IPS-15b (cell line): ENCODE results near the gene TBX1.

ENCODE experiments used
- H3K27me3 ChIP-seq: one replicate; pipeline ENCODE4 v1.6.1; 2013; ENCODE audit warnings: low read length; ENCODE audit not compliant: control insufficient read depth, insufficient read depth
- H3K36me3 ChIP-seq: one replicate; pipeline ENCODE4 v1.6.1; 2013; ENCODE audit warnings: low read length; ENCODE audit not compliant: control insufficient read depth, insufficient read depth
- H3K4me1 ChIP-seq: one replicate; pipeline ENCODE4 v1.6.1; 2013; ENCODE audit warnings: mild to moderate bottlenecking, low read length; ENCODE audit not compliant: control insufficient read depth, insufficient read depth
- H3K4me3 ChIP-seq: one replicate; pipeline ENCODE4 v1.5.1; 2013; ENCODE audit warnings: low read depth, low read length
- H3K9ac ChIP-seq: one replicate; pipeline ENCODE4 v1.6.1; 2013; ENCODE audit warnings: low read depth, mild to moderate bottlenecking, low read length
- H3K9me3 ChIP-seq: one replicate; pipeline ENCODE4 v1.6.1; 2013; ENCODE audit warnings: mild to moderate bottlenecking, low read length; ENCODE audit not compliant: control insufficient read depth, insufficient read depth

TBX1 gene

GRCh38 chr22:19798891-19799293 lies 38.3 kb downstream of the TBX1 start:
- H3K4me1 ChIP-seq = no peaks in the 10 kb centered on the region
- no peak overlapping the region for H3K9ac ChIP-seq
- H3K36me3 ChIP-seq = peaks cover 17% of the 10 kb centered on the region
- no peaks in the 10 kb centered on the region for H3K9me3 ChIP-seq
- no peaks in the 10 kb centered on the region for H3K27me3 ChIP-seq
- no peak overlapping the region for H3K4me3 ChIP-seq

- no peaks in the 10 kb centered on the region for H3K4me1 ChIP-seq
Measured at GRCh38 chr22:19799322-19800190, 39.0 kb downstream of the TBX1 start.

GRCh38 chr22:19800306-19800705 lies 39.7 kb downstream of the TBX1 start:
- Histone ChIP-seq H3K9ac (no peak overlapping the region), H3K4me3 (no peak overlapping the region), H3K36me3 (peaks cover 17% of the 10 kb centered on the region), H3K27me3 (no peaks in the 10 kb centered on the region), H3K4me1 (no peaks in the 10 kb centered on the region), H3K9me3 (no peaks in the 10 kb centered on the region)

More at GRCh38 chr22:19799322-19800190, 39.0 kb downstream of the TBX1 start:
- Histone ChIP-seq H3K36me3 (peaks cover 17% of the 10 kb centered on the region), H3K9me3 (no peaks in the 10 kb centered on the region), H3K4me3 (no peak overlapping the region), H3K9ac (no peak overlapping the region), H3K27me3 (no peaks in the 10 kb centered on the region)

GRCh38 chr22:19800761-19801244 lies 40.2 kb downstream of the TBX1 start:
- no peaks in the 10 kb centered on the region for H3K9me3 ChIP-seq
- H3K4me3 ChIP-seq = no peak overlapping the region
- no peak overlapping the region for H3K9ac ChIP-seq
- H3K4me1 ChIP-seq = no peaks in the 10 kb centered on the region
- H3K27me3 ChIP-seq = no peaks in the 10 kb centered on the region
- peaks cover 17% of the 10 kb centered on the region for H3K36me3 ChIP-seq

- Histone ChIP-seq H3K36me3 (peaks cover 17% of the 10 kb centered on the region), H3K9me3 (no peaks in the 10 kb centered on the region), H3K4me1 (no peaks in the 10 kb centered on the region), H3K4me3 (no peak overlapping the region), H3K27me3 (no peaks in the 10 kb centered on the region), H3K9ac (no peak overlapping the region)
Measured at GRCh38 chr22:19801340-19802000, 40.9 kb downstream of the TBX1 start.

GRCh38 chr22:19802001-19802893 lies 41.7 kb downstream of the TBX1 start:
- H3K9me3 ChIP-seq = no peaks in the 10 kb centered on the region
- no peak overlapping the region for H3K9ac ChIP-seq
- no peaks in the 10 kb centered on the region for H3K27me3 ChIP-seq
- H3K4me3 ChIP-seq = no peak overlapping the region
- H3K4me1 ChIP-seq = no peaks in the 10 kb centered on the region
- H3K36me3 ChIP-seq = peaks cover 17% of the 10 kb centered on the region

- Histone ChIP-seq H3K4me3 (no peak overlapping the region), H3K4me1 (no peaks in the 10 kb centered on the region), H3K27me3 (no peaks in the 10 kb centered on the region), H3K9ac (no peak overlapping the region), H3K36me3 (peaks cover 17% of the 10 kb centered on the region), H3K9me3 (no peaks in the 10 kb centered on the region)
Measured at GRCh38 chr22:19802894-19803735, 42.5 kb downstream of the TBX1 start.

- H3K36me3 ChIP-seq = peaks cover 17% of the 10 kb centered on the region
- no peak overlapping the region for H3K4me3 ChIP-seq
- no peaks in the 10 kb centered on the region for H3K4me1 ChIP-seq
- no peaks in the 10 kb centered on the region for H3K9me3 ChIP-seq
- no peaks in the 10 kb centered on the region for H3K27me3 ChIP-seq
- H3K9ac ChIP-seq = no peak overlapping the region
Measured at GRCh38 chr22:19803736-19804267, 43.2 kb downstream of the TBX1 start.

- no peaks in the 10 kb centered on the region for H3K4me1 ChIP-seq
- peaks cover 11% of the 10 kb centered on the region for H3K36me3 ChIP-seq
- H3K9ac ChIP-seq = no peak overlapping the region
- no peaks in the 10 kb centered on the region for H3K27me3 ChIP-seq
- H3K4me3 ChIP-seq = no peak overlapping the region
- H3K9me3 ChIP-seq = no peaks in the 10 kb centered on the region
Measured at GRCh38 chr22:19805821-19806212, 45.2 kb downstream of the TBX1 start.

- H3K27me3 ChIP-seq = no peaks in the 10 kb centered on the region
- no peak overlapping the region for H3K4me3 ChIP-seq
- no peak overlapping the region for H3K9ac ChIP-seq
- no peaks in the 10 kb centered on the region for H3K4me1 ChIP-seq
- no peaks in the 10 kb centered on the region for H3K9me3 ChIP-seq
- H3K36me3 ChIP-seq = peaks cover 6% of the 10 kb centered on the region
Measured at GRCh38 chr22:19806213-19807160, 45.9 kb downstream of the TBX1 start.
